ENCODE measurements around the gene PHKA2. TPM values are rescaled to one million over a fixed set of nuclear protein-coding genes. Genes with fewer than 3 reads are reported as not detected.

The PHKA2 gene
- total and polyA plus RNA-seq, 2 of the 4 experiments (the other 2 are of a cell fraction) = 10.0 to 21.5 TPM

DNA sequence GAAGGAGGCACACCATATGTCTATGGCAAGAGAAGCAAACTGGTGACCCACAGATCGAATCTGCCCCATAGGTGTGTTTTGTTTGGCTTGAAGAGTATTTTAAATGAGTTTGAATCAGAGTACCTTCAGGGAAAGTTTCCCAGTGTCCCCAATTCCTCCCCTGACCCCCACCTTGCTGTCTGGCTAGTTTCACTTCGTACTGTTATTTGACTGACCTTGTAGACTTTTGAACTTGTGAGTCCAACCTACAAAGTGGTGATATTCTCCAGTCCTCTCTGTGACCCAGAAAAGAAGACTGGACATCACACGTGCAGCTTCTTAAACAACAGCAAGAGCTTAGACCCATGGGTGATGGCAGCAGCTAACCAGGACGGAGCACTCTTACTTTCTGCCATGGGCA is 39.4 kb downstream of the PHKA2 start:
- H3K9ac ChIP-seq (ENCODE audit: low read depth, low read length) = no peak overlapping the region
- H2AFZ ChIP-seq (replicated peaks; ENCODE audit: low read length, poor library complexity) = no peak overlapping the region
- no peaks in the 10 kb centered on the region for H3K9me3 ChIP-seq (ENCODE audit: control insufficient read depth, insufficient read depth, low read length)
- no peaks in the 10 kb centered on the region for H3K4me1 ChIP-seq (ENCODE audit: control insufficient read depth, insufficient read depth, low read length)
- no peak overlapping the region for H3K14ac ChIP-seq (replicated peaks; ENCODE audit: low read depth, low read length)
- dilution Hi-C loops (cut with HindIII; ENCODE audit: low sequenced_read_pairs, unreplicated experiment) = no loop called here
- POLR2A ChIA-PET (ENCODE audit: unreplicated experiment) = no interaction called here
- H2BK15ac ChIP-seq (ENCODE audit: low read depth, low read length) = no peak overlapping the region
- H3K56ac ChIP-seq (ENCODE audit: extremely low read depth, insufficient read depth, low read length) = no peak overlapping the region
- H3K4ac ChIP-seq (ENCODE audit: low read depth, low read length) = no peak overlapping the region
- WGBS, 2 experiments (ENCODE audit: extremely low coverage in 2 of 2, insufficient read length in 1 of 2) = no CpG with 5 or more reads among the region's 4 CpGs
- no peak overlapping the region for H3K4me3 ChIP-seq (ENCODE audit: insufficient read depth, low read depth, low read length)
- BruUV-seq (replicated peaks) = no TSS peak
- H3K9me1 ChIP-seq (ENCODE audit: insufficient read depth, low read length) = no peaks in the 10 kb centered on the region
- no peak overlapping the region for H2AK9ac ChIP-seq (replicated peaks; ENCODE audit: low read depth, low read length, poor library complexity)
- H3K27ac ChIP-seq (ENCODE audit: insufficient read depth, low read length) = no peak overlapping the region
- in situ Hi-C loops (cut with MboI; ENCODE audit: low sequenced_read_pairs) = no loop called here
- no peaks in the 10 kb centered on the region for H3K27me3 ChIP-seq (ENCODE audit: control insufficient read depth, insufficient read depth, low read length)
- DNase-seq = no peak
- H2BK20ac ChIP-seq (ENCODE audit: low read depth, low read length) = no peak overlapping the region
- no peaks in the 10 kb centered on the region for H3K79me1 ChIP-seq (ENCODE audit: low read depth in 1 of 2, low read length in 2 of 2)
- no peak overlapping the region for H2BK120ac ChIP-seq (ENCODE audit: low read depth, low read length)
- no peaks in the 10 kb centered on the region for H4K20me1 ChIP-seq (ENCODE audit: insufficient read depth, low read length)
- H4K5ac ChIP-seq (ENCODE audit: low read depth, low read length) = no peak overlapping the region
- no peak for ATAC-seq (ENCODE audit: low read depth)
- H3K36me3 ChIP-seq (ENCODE audit: control insufficient read depth, insufficient read depth, low read length) = peaks cover 3% of the 10 kb centered on the region; the same call in 1 of the 2 replicates
- CTCF ChIA-PET = no interaction called here
- no peak overlapping the region for H4K91ac ChIP-seq (ENCODE audit: insufficient read depth, low read depth, low read length)
- TF ChIP-seq FOS (IDR thresholded peaks at IDR 0.05; ENCODE audit: low read depth, low read length) (no peak), ELK1 (IDR thresholded peaks at IDR 0.05; ENCODE audit: borderline replicate concordance, low read depth, low read length) (no peak), MAFK (IDR thresholded peaks at IDR 0.05; ENCODE audit: low read depth, low read length) (no peak), CEBPB (IDR thresholded peaks at IDR 0.05; ENCODE audit: low read depth, low read length) (no peak), CHD1 (IDR thresholded peaks at IDR 0.05; ENCODE audit: low read depth, low read length) (no peak), USF2 (IDR thresholded peaks at IDR 0.05; ENCODE audit: low read depth, low read length) (no peak), CTCF (conservative IDR thresholded peaks at IDR 0.05; ENCODE audit: low read depth, low read length) (no peak), SMC3 (IDR thresholded peaks at IDR 0.05; ENCODE audit: low read depth, low read length) (no peak), NFE2L2 (IDR thresholded peaks at IDR 0.05; ENCODE audit: low read depth, low read length) (no peak), RCOR1 (IDR thresholded peaks at IDR 0.05; ENCODE audit: insufficient replicate concordance, low read length) (no peak), BHLHE40 (IDR thresholded peaks at IDR 0.05; ENCODE audit: low read depth, low read length) (no peak), RFX5 (IDR thresholded peaks at IDR 0.05; ENCODE audit: low read depth, low read length) (no peak), RAD21 (IDR thresholded peaks at IDR 0.05; ENCODE audit: low read length) (no peak), MXI1 (IDR thresholded peaks at IDR 0.05; ENCODE audit: borderline replicate concordance, low read depth, low read length) (no peak)
- no peak overlapping the region for H4K8ac ChIP-seq (ENCODE audit: low read depth in 2 of 2, low read length in 2 of 2)
- H3K18ac ChIP-seq (ENCODE audit: low read depth, low read length) = no peak overlapping the region
- no peak overlapping the region for H2BK5ac ChIP-seq (ENCODE audit: low read depth, low read length, poor library complexity, severe bottlenecking)
- intact Hi-C loops (cut with micrococcal nuclease) = no loop called here
- H3K4me2 ChIP-seq (ENCODE audit: low read depth, low read length) = no peak overlapping the region
- H3K23ac ChIP-seq (ENCODE audit: low read depth, low read length) = no peak overlapping the region
- no peak overlapping the region for H2AK5ac ChIP-seq (ENCODE audit: low read depth, low read length)
